Stimulated activated CD4-positive, alpha-beta T cell treated with anti-CD3 and anti-CD28 coated beads, Interleukin-12 subunit alpha, Interleukin-12 subunit beta, amount 100 ng/mL, for 4 hours (primary cell): ENCODE results near the gene FCN1.
"Not testable (repeated sequence)": the region's sequence is repeated elsewhere in the genome, so short reads cannot be mapped to it uniquely, and the experiment has no call there.

ENCODE experiments used
- DNase-seq: peaks from one replicate; pipeline ENCODE4 v3.0.0-alpha.2; 2020

Gene FCN1

GRCh38 chr9:134917431-134918373, at the start of gene FCN1:
Gene FCN1 (minus strand): TSS chr9:134917912. CDS start chr9:134917871, 41 bp downstream.
- DNase-seq: no peak

DNA sequence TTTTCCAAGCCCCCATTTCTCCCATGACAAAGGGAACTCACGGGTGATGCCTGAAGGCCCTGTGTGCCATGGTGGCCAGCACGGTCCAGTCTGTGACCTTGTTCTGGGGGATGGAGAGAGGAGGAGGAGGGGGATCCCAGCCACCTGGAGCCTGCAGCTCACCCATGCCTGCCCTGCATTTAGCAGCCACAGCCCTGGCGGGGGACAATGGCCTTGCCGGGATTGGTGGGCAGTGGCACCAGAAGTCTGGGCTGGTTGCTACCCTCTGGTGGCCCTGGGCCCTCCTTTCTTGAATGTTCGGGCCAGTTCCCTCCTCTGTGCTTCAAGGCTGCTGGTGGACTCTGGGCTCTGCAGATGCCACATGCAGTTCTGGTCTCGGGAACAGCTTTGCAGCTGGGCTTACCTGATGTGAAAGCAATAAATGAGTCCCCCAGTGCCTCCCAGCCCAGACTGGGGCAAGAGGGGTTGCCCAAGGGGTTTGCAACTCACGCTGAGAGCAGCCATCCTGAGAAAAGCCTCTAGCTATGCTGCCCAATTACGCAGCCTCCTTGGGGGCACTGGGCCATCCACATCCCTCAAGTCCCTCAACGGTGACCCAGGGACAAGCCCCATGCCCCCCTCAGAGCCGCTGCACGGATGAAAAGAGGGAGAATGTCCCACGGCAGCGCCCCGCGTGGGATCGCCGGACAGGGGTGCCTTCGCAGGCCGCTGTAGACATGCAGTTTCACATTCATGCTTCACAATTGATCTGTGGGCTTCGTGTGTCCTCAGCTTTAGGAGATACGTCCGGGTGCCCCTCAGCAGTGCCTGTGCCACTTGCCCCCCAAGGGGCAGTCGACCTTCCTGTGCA, 49.2 kb upstream of the FCN1 start:
- no peak for DNase-seq

- no peak for DNase-seq
Observed at GRCh38 chr9:134966270-134966669, 48.6 kb upstream of the FCN1 start.

- no peak for DNase-seq
Observed at GRCh38 chr9:134965851-134966250, 48.1 kb upstream of the FCN1 start.

DNA sequence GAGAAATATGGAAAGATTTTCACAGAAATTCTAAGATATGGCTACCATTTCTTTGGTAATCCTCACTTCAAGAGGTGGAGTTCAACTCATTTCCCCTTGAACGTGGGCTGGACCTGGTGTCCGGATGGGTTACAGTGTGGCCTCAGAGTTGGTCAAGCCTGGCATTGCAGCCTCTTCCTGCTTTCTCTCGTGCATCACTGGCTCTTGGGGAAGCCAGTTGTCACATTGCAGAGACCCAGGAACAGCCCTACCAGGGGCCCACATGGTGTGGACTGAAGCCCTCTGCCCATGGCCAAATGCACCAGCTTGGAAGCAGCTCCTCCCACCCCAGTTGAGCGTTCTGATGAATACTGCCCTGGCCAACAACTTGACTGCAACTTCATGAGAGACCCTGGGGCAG, 47.7 kb upstream of the FCN1 start:
- no peak for DNase-seq

DNA sequence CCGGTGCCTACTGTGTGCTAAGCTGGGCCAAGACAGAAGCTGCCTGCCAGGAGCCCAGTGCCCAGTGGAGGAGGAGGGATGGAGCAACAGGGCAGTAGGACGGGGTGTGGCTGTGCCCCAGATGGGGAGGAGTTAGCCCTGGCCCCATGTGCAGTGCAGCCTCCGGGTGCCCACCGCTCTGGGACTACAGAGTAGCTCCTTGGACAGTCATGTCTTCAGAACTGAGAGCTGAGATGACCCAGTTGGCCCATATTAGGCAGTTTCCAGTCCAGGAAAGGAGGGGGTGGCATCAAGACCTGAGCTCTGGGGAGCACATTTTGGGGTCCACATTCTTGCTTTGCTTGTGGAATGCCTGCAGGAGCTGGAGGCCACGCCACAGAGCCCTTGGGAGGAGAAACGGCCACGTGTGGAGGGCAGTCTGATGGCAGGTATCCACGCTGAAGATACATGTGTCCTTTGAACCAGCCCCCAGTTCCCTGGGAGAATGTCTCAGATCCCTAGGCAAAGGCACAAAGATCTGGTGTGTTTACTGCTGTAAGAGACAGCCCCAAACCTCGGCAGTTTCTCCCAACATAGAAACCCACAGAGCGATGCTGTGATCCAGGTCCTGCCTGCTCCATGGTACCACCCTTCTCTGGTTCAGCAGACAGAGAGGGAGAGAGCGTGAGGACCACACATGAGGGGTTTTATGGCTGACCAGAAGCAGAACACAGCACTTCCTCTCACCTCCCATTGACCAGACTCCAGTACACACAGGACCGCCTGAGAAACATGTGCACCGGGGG, 46.8 kb upstream of the FCN1 start:
- no peak for DNase-seq

DNA sequence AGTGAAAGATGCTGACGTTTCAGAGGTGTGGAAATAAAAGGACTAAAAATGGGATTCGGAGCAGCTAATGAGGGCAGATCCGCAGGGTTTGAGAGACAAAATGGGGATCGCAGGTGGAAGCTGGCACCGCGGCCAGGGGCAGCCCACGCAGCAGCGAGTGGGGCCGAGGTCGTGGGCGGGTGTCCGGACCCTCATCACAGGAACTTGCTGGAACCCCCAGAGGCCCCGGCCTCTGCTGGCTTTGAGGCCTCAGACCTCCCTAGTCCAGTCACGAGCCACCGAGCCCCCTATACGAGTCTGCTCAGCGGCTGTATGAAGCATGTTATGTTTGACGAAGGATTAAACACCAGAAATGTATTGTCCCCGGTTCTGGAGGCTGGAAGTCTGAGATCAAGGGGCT, 45.8 kb upstream of the FCN1 start:
- DNase-seq: no peak

- no peak for DNase-seq
Observed at GRCh38 chr9:134962973-134963364, 45.3 kb upstream of the FCN1 start.

- DNase-seq: no peak
Observed at GRCh38 chr9:134962065-134962972, 44.6 kb upstream of the FCN1 start.

- DNase-seq: no peak
Observed at GRCh38 chr9:134961331-134962064, 43.8 kb upstream of the FCN1 start.

DNA sequence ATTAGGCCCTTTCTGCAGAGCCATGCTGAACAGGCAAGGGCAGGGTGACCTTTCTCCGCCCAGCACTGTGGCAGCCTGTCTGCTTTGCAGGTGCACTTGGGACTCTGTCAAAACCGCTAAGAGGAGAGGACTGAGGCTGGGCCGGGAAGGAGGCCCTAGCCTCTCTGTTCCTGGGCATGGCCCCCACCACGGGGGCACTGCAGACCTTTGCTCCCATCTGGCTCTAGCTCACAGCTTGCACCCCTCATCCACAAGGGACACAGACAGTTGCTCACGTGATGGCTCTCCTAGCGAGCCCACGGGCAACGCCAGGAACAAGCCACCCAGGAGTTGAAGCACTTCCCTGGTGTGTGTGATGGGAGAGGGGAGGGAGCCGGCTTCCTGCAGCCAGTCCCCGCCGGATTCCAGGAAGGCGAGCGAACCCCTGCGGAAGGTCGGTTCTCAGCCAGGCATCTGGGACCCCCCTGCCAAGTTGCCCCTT, 43.0 kb upstream of the FCN1 start:
- DNase-seq: no peak

DNA sequence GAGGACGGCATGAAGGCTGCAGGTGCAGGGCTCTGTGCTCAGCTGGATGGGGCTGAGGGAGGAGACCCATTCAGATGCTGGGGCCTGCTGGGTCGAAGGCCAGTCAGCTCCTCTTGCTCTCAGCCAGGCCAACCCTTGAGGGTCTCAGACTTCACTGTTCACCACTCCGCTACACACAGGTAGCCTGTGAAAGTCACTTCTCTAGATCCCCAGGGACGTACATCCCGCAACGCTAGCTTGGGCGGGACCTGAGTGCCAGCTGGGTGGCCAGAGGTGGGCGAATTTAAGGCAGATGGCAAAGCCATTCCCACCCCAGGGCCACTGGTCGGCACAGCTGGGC, 42.2 kb upstream of the FCN1 start:
- DNase-seq: no peak

- DNase-seq: no peak
Observed at GRCh38 chr9:134959126-134959970, 41.6 kb upstream of the FCN1 start.

- no peak for DNase-seq
Observed at GRCh38 chr9:134957945-134958227, 40.2 kb upstream of the FCN1 start.

DNA sequence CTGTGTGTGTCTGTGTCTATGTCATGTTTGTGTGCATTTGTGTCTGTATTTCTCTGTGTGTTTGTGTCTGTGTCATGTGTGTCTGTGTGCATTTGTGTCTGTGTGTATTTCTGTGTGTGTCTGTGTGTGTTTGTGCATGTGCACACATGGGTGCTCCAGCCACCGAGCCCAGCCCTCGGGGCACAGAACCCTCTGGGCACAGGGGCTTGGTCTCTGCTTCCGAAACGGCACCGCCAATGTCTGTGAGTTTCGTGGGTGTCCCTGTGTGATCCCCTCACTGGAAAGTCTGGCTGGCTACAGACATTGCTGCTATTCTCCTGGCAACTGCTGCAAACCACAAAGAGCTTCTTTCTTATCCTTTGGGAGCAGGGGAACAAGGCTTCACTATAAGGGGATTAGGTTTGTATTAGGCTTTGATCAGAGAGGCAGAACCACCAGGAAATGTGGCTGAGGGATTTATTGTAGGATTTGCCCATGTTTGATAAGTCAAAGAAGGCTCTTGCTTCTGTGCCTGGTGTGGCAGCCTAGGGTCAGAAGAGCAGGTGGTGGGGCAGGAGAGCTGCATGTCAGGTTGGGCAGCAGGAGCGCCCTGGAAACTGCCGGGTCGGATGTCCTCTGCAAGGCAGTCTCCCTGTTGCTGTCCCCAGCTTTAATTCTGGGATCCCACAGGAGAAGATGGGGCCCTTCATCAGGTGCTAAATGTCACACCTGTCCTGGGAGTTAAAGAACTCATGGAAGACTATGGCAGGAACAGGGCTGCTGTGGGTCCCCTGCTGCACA, 39.6 kb upstream of the FCN1 start:
- DNase-seq: no peak

DNA sequence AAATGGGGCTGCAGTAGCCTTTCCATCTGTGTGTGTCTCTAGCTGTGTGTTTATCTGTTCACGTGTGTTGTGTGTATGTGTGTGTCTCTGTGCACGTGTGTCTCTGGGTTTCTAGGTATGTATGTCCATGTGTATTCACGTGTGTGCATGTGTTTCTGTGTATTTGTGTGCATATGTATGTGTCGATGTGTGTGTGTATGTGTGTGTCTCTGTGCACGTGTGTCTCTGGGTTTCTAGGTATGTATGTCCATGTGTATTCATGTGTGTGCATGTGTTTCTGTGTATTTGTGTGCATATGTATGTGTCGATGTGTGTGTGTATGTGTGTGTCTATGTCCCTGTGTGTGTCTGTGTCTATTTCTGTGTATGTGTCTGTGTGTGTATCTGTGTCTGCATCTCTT, 38.7 kb upstream of the FCN1 start:
- not testable (repeated sequence) for DNase-seq

DNA sequence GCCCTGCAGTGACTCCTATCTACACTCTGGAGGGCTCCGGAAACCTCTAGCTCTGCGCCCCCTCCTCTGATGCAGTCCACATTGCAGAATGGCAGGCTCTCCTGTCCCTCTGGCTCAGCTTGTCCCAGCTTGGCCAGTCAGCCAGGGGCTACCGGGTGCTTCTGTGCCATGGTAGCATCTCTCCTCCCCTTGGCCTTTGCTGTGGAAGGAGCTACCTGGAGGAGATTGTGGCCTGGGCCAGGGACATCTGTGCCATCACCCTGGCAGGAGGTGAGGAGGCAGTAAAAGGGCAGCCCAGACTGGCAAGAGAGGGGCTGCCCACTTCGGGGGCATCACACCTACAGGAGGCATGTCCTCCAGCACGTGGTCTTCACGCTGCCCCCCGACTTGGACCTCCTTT, 38.1 kb upstream of the FCN1 start:
- no peak for DNase-seq

DNA sequence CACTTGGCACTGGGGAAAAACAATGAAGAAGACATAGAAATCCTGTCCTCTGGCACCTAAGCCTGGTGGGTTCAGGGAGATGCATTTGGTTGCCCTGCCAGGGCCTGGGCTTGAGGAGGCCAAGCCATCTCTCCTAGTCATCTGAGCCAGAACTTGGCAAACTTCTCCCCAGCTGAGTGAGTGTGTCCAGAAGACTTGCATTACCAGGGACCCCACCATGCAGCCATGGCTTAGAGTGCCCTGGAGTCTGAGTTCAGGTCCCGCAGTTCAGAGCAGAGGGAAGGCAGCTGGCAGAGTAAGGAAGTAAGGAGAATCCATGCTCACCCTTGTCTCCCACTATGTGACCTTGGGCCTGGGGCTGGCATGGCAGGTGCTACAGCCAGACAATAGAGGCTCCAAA, 37.4 kb upstream of the FCN1 start:
- no peak for DNase-seq

GRCh38 chr9:134951994-134952393, 34.3 kb upstream of the FCN1 start:
- DNase-seq: no peak

GRCh38 chr9:134951461-134951860, 33.7 kb upstream of the FCN1 start:
- DNase-seq: no peak
